Fibroblast of gingiva (primary cell): ENCODE measurements around the gene MRS2.

ENCODE experiments used
- DNase-seq: peaks from one replicate; pipeline ENCODE4 v3.0.0-alpha.2; 2011; ENCODE audit warnings: low read depth

The MRS2 gene

DNA sequence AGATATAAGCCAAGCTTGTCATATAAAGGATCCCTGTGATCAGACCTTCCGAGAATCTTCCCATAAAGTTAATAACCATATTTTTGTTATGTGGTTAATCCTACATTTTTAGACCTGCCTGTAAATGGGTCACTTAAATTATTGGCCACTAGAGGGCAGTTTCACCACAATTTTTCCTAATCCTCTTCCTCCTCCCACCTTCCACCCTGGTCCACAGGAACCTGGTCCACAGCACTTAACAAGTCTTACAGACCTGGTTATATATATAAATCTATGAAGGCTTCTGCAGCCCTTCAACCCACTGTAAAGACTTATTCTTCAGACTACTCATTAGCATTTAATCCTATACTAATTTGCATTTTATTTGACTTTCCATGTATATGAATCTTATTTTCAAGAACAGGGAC, 28.3 kb downstream of the MRS2 start:
- peak; percentile 35 for DNase-seq

DNA sequence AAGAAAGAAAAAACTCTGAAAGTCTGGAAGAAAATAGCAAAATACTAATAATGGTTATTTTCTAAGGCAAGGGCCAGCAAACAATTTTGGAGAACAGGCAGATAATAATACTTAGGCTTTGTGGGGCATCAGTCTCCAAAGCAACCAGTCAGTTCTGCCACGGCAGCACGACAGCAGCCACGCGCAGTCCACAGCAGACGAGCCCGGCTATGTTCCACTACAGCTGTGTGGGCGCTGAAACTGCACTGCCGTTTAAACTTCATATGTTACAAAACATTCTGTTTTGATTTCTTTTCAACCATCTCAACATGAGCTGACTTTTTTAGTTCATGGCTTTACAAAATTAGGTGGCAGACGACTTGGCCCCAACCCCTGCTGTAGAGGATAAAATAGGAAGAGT, 29.9 kb downstream of the MRS2 start:
- DNase-seq: no peak

DNA sequence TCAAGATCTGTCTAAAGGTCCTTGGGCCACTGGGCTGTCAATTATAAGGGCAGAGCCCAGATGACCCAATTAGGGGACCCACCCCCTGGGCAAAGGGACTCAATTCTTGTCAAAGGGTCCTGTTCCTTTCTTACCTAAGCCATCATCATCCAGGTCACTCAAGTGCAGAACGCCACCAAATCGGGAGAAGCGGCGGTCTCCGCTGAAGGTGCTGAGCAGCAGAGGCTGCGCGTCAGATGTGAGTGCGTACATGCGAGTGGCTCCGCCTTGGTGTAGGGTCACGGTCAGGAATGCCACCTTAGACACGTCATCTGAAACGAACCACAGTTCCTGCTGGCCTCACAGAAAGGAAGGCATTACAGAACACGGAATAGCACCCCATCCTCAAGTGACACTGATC, 34.2 kb downstream of the MRS2 start:
- DNase-seq: no peak

GRCh38 chr6:24439858-24440539, 37.3 kb downstream of the MRS2 start:
- DNase-seq: no peak

DNA sequence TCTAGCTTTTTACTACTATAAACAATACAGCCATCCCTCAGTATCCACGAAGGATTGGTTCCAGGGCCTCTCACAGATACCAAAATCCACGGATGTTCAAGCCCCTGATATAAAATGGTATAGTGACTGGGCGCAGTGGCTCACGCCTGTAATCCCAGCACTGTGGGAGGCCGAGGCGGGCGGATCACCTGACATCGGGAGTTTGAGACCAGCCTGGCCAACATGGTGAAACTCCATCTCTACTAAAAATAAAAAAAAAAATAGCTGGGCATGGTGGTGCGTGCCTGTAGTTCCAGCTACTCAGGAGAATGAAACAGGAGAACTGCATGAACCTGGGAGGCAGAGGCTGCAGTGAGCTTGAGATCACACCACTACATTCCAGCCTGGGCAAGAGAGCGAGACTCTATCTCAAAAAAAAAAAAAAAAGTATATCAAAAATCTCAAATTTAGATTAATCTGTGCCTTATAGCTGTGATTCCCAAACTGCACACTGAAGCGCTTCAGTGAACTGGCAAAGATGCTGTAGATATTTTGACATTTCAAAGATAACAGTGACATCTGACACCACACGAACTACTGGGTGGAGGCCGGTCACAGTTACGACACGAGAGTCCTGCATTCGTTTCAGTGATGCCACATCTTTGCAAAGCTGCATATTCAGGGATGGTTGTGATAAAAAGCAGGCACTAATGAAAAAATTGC, 38.3 kb downstream of the MRS2 start:
- no peak for DNase-seq

DNA sequence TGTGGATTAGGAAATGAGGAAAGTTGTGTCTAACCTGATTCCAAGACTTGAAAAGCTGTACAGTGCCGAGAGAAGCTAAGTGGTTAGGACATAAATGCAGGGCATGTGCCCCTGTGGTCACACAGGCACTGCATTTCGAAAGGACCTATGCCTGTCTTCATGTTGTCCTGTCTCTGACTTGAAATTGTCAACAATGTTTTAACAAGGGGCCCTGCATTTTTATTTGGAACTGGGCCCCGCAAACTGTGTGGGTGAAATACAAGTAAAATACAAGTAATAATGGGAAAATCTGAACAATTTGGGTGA, 38.8 kb downstream of the MRS2 start:
- DNase-seq: peak; percentile 8

DNA sequence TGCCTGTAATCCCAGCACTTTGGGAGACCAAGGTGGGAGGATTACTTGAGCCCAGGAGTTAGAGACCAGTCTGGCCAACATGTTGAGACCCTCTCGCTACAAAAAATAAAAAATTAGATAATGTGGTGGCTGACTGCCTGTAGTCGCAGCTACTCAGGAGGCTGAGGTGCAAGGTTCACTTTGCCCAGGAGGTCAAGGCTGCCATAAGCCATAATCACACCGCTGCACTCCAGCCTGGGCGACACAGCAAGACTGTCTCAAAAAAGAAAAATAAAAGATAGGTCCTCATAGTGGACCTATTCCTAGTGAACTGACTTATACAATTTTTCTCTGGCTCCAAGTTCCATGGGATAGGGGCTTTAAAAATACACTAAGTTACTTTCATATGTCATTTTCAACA, 41.9 kb downstream of the MRS2 start:
- DNase-seq: no peak

- no peak for DNase-seq
Measured at GRCh38 chr6:24445704-24446103, 43.0 kb downstream of the MRS2 start.

GRCh38 chr6:24446670-24447069, 43.9 kb downstream of the MRS2 start:
- no peak for DNase-seq

DNA sequence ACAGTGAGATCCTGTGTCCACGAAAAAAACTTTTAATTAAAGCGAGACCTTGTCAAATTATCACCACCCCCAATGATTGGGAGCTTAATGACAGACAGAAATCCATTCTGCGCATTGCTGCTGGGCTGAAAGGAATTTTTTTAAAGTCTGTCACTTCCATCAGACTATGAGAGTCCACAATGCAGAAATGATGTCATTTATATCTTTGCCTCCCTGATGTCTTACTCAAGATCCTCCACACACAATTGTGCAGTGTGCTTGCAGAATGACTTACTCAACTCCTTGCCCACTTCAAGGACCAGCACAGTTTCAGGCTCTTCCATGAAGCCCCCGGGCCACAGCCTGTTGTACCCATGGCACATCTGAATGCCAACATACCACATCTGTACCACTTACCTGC, 45.7 kb downstream of the MRS2 start:
- no peak for DNase-seq

DNA sequence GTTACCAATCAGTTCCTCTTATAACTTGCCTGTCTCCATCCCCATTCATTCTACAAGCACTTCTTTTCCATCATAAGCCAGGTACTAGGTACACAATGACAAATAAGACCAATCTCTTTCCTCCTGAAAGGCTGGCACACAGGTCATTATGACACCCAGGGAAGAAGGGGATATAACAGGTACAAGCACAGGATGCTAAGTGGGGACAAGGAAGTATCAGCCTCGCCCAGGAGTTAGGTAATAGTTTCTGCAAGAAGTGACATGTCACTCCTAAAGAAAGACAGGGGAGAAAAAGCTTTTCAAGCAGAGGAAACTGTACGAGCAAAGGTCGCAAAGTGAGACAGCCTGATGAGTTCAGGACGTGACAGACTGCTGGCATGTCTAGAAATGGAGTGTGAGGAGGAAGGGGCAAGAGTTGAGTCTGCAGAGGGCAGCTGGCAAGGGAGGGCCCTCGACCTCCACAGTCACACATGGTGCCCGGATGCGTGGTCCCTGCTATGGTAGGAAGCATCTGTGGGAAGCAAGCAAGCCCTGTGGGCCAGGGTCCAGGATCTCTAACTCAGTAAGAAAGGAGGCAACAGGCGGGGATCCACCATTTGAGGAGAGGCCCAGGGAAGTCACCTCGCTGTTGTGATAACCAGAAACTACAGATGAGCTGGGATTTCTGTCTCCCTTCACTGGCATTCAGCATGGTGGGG, 46.2 kb downstream of the MRS2 start:
- DNase-seq: no peak

GRCh38 chr6:24451581-24452388, 49.0 kb downstream of the MRS2 start:
- no peak for DNase-seq

- no peak for DNase-seq
Measured at GRCh38 chr6:24453921-24454320, 51.2 kb downstream of the MRS2 start.

GRCh38 chr6:24454452-24454851, 51.7 kb downstream of the MRS2 start:
- no peak for DNase-seq

DNA sequence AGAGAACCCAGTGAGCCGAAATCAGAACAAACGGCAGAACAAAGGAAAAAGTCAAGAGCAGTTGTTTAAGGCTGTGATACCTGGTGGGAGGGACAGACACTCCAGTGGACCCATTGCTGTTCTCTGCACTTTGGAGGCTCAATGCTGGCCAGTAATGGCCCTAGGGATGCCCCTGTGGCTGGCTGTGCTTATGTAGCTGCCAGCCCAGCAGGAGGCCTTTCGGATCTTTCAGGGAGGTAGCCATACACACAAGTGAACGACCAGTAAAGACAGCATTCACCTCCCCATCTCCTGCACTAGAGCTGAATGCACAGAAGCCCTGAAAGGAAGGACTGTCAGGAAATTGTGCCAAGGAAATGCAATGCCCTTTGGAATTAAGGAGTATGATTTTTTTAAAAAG, 52.3 kb downstream of the MRS2 start:
- DNase-seq: no peak

- no peak for DNase-seq
Measured at GRCh38 chr6:24458134-24458533, 55.4 kb downstream of the MRS2 start.

DNA sequence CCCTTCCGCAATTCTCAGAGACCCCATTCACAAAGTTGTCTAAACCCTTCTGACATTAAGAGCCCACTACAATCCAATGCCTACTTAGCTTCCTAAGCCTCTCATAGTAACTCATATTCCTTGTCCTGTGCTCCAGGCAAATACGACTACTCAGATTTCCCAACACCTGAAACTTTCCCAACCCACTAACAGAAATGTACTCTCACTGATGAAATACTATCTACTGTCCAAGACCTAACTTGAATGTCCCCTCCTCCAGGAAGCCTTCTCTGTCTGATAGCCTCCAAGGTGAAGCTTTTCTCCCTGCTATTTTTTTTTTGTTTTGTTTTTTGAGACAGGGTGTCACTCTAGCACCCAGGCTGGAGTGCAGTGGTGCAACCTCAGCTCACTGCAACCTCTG, 56.2 kb downstream of the MRS2 start:
- DNase-seq: no peak

DNA sequence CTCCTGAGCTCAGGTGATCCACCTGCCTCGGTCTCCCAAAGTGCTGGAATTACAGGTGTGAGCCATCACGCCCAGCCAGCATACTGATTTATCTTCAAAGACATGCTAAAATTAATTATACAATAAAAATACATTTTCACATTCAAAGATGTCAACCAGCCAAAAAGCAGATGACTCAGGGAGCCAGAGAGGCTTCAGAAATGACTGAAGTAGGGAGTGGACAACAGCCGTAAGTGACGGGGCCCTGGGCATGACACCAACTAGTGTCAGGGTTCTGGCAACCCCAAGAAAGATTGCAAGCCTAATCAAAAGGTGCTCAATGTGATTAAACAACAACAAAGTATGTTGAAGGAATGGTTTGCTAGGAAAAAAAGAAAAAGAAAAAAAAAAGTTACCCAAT, 58.2 kb downstream of the MRS2 start:
- no peak for DNase-seq

GRCh38 chr6:24464253-24465038, 61.7 kb downstream of the MRS2 start:
- no peak for DNase-seq

GRCh38 chr6:24469811-24470210, 67.1 kb downstream of the MRS2 start:
- DNase-seq: no peak

DNA sequence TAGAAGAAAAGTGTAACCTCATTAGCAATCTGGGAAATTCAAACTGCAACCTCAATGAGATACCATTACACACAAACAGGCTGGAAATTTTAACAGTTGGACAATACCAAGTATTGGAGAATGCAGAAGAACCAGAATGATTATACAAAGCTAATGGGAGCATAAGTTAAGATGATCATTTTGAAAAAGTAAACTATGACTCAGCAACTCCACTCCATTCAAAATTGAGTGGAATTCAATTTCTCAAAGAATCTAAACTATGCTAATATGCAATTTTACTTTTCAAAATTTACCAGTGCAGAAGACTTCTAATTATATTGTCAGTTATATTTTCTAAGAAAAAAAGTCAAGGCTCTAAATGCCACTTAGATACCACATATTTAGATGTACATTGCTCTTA, 69.4 kb downstream of the MRS2 start:
- DNase-seq: peak; percentile 30
